GM23338 (cell line): Measurements from ENCODE around the gene TSPAN12. TPM values are rescaled to one million over a fixed set of nuclear protein-coding genes. Genes with fewer than 3 reads are reported as not detected.
A peak's percentile ranks its signal among the peaks of the same experiment; 100 is the strongest.

Experiments
- ATAC-seq: fragments of 200-7000 bp; cut with Tn5 transposase; 3 replicates; pipeline ENCODE4 v1.9.1; 2020
- DNase-seq: peaks from one replicate; pipeline ENCODE4 v3.0.0-alpha.2; 2015; ENCODE audit warnings: low spot score
- H2AFZ ChIP-seq: fragments of 200-600 bp; sonication (generic); 2 replicates; pipeline ENCODE4 v1.8.0; 2016; ENCODE audit warnings: antibody characterized with exemption, mild to moderate bottlenecking, moderate library complexity
- H3F3A ChIP-seq: fragments of 200-600 bp; sonication (generic); replicated peaks from 2 replicates; pipeline ENCODE4 v1.8.0; 2017; ENCODE audit warnings: antibody characterized with exemption, mixed run types, low read depth
- H3K27ac ChIP-seq: fragments of 200-600 bp; sonication (generic); 2 replicates; pipeline ENCODE4 v1.6.1; 2016; ENCODE audit warnings: low read depth
- H3K27me3 ChIP-seq: fragments of 200-600 bp; sonication (generic); 2 replicates; pipeline ENCODE4 v1.8.0; 2016; ENCODE audit warnings: mild to moderate bottlenecking, mixed run types, moderate library complexity; ENCODE audit not compliant: insufficient read depth
- H3K36me3 ChIP-seq: fragments of 200-600 bp; sonication (generic); 2 replicates; pipeline ENCODE4 v1.8.0; 2016; ENCODE audit warnings: mild to moderate bottlenecking; ENCODE audit not compliant: insufficient read depth
- H3K4me1 ChIP-seq: fragments of 200-600 bp; sonication (generic); 2 replicates; pipeline ENCODE4 v1.8.0; 2016; ENCODE audit warnings: mild to moderate bottlenecking, moderate library complexity; ENCODE audit not compliant: insufficient read depth
- H3K4me2 ChIP-seq: fragments of 200-600 bp; sonication (generic); 2 replicates; pipeline ENCODE4 v1.7.1; 2017; ENCODE audit warnings: mixed run types
- H3K4me3 ChIP-seq: fragments of 200-600 bp; sonication (generic); 2 replicates; pipeline ENCODE4 v1.6.1; 2016; ENCODE audit warnings: mixed run types
- H3K79me2 ChIP-seq: fragments of 200-600 bp; sonication (generic); replicated peaks from 2 replicates; pipeline ENCODE4 v1.8.0; 2017; ENCODE audit warnings: mild to moderate bottlenecking; ENCODE audit not compliant: insufficient read depth
- H3K9me2 ChIP-seq: fragments of 200-600 bp; sonication (generic); 2 replicates; pipeline ENCODE4 v1.8.0; 2017; ENCODE audit not compliant: insufficient read depth
- H4K20me1 ChIP-seq: fragments of 200-600 bp; sonication (generic); replicated peaks from 2 replicates; pipeline ENCODE4 v1.8.0; 2017; ENCODE audit warnings: mild to moderate bottlenecking; ENCODE audit not compliant: insufficient read depth
- H3K27ac Mint-ChIP-seq: 2 replicates; pipeline ENCODE4 v1.8.0; 2020; ENCODE audit warnings: inconsistent platforms, mild to moderate bottlenecking, moderate library complexity, mixed read lengths
- H3K27me3 Mint-ChIP-seq: 3 replicates; pipeline ENCODE4 v1.8.0; 2022; ENCODE audit warnings: low read depth, mild to moderate bottlenecking, moderate library complexity, mixed read lengths, inconsistent platforms; ENCODE audit not compliant: insufficient read depth, poor library complexity
- H3K36me3 Mint-ChIP-seq: 3 replicates; pipeline ENCODE4 v1.8.0; 2021; ENCODE audit warnings: low read depth, mild to moderate bottlenecking, inconsistent platforms, moderate library complexity, mixed read lengths
- H3K4me1 Mint-ChIP-seq: 3 replicates; pipeline ENCODE4 v1.8.0; 2020; ENCODE audit warnings: mild to moderate bottlenecking, inconsistent platforms, mixed read lengths
- H3K4me3 Mint-ChIP-seq: 3 replicates; pipeline ENCODE4 v1.8.0; 2021; ENCODE audit warnings: moderate library complexity, mild to moderate bottlenecking, inconsistent platforms, mixed read lengths
- H3K9me3 Mint-ChIP-seq: 3 replicates; pipeline ENCODE4 v1.8.0; 2020; ENCODE audit warnings: moderate library complexity, mild to moderate bottlenecking, inconsistent platforms, mixed read lengths
- CREB1 ChIP-seq: fragments of 250-450 bp; sonication (Bioruptor Pico); IDR thresholded peaks from 2 replicates; pipeline ENCODE4 v1.5.0; 2020; ENCODE audit warnings: low read depth, mild to moderate bottlenecking, moderate library complexity
- EZH2 ChIP-seq: fragments of 200-600 bp; sonication (generic); IDR thresholded peaks from one replicate; pipeline ENCODE4 v1.8.0; 2017; ENCODE audit warnings: antibody characterized with exemption, mild to moderate bottlenecking, low read depth; ENCODE audit not compliant: unreplicated experiment
- EZH2phosphoT487 ChIP-seq: fragments of 200-600 bp; sonication (generic); IDR thresholded peaks from one replicate; pipeline ENCODE4 v1.8.1; 2018; ENCODE audit warnings: antibody characterized with exemption; ENCODE audit not compliant: unreplicated experiment
- JUNB ChIP-seq: IDR thresholded peaks from one replicate; pipeline ENCODE4 v1.6.1; 2016; ENCODE audit warnings: antibody characterized with exemption; ENCODE audit not compliant: unreplicated experiment
- NANOG ChIP-seq: IDR thresholded peaks from 2 replicates; pipeline ENCODE4 v1.6.1; 2016; ENCODE audit warnings: antibody characterized with exemption, borderline replicate concordance
- POLR2AphosphoS5 ChIP-seq: IDR thresholded peaks from 2 replicates; pipeline ENCODE4 v1.6.1; 2016; ENCODE audit warnings: antibody characterized with exemption, low read depth
- STAT1 ChIP-seq: IDR thresholded peaks from one replicate; pipeline ENCODE4 v1.6.1; 2016; ENCODE audit warnings: antibody characterized with exemption; ENCODE audit not compliant: unreplicated experiment
- ZNF114 ChIP-seq: fragments of 250-450 bp; sonication (Bioruptor Pico); IDR thresholded peaks from 2 replicates; pipeline ENCODE4 v1.5.0; 2020; ENCODE audit warnings: mild to moderate bottlenecking, moderate library complexity
- ZNF331 ChIP-seq: fragments of 250-450 bp; sonication (Bioruptor Pico); IDR thresholded peaks from 2 replicates; pipeline ENCODE4 v1.5.0; 2020; ENCODE audit warnings: low read depth, mild to moderate bottlenecking, moderate library complexity
- polyA plus RNA-seq: library from polyadenylated mRNA; unstranded; fragments of >200 nt; fragmentation: Nextera tagmentation; extraction: Ambion mirVana; gene quantifications from 2 replicates; pipeline ENCODE4 v1.2.1, GENCODE V29; 2016
- total RNA-seq: library from RNA; depleted of rRNA; stranded (reverse); fragments of >200 nt; shearing (Covaris generic); gene quantifications from 2 replicates; pipeline ENCODE4 v1.2.3, GENCODE V29; 2014
- TF ChIP-seq, protein P1 (sequence below): IDR thresholded peaks from 2 replicates; pipeline ENCODE4 v1.6.1; 2016; ENCODE audit warnings: antibody characterized with exemption
- TF ChIP-seq, protein P2 (sequence below): IDR thresholded peaks from one replicate; pipeline ENCODE4 v1.6.1; 2018; ENCODE audit warnings: antibody characterized with exemption; ENCODE audit not compliant: unreplicated experiment
- TF ChIP-seq, protein P3 (sequence below), 2 experiments: fragments of 200-600 bp in 1 of 2; sonication (generic) in 1 of 2; conservative IDR thresholded peaks; 2 replicates each; pipeline versions ENCODE4 v1.5.1 to v1.6.1; 2016 to 2017; ENCODE audit warnings: antibody characterized with exemption in 2 of 2, low read depth in 2 of 2, mild to moderate bottlenecking in 2 of 2, moderate library complexity in 1 of 2
- TF ChIP-seq, protein P4 (sequence below): fragments of 250-450 bp; sonication (Bioruptor Pico); IDR thresholded peaks from 2 replicates; pipeline ENCODE4 v1.5.0; 2020; ENCODE audit warnings: mild to moderate bottlenecking, moderate library complexity

Gene TSPAN12
- total and polyA plus RNA-seq, 2 experiments from 2014 or later = 9.7 to 11.7 TPM

DNA sequence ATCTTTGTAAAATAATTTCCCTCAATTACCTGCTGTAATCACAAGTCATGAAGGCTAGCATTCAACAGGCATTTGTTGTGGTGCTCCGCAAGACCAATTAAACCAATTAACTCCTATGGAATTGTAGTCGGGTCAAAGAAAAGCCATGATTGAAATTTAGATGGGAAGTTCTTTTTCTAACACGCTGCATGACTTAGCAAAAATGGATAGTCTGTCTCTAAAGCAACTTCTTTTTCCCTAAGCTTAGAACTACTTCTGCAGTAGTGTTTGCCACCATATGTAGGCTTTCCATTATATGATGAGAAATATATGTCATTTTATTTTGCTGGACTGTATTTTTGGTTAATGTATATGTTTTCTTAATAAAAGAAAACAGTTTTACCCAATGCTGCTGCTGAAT is 119.1 kb downstream of the TSPAN12 start:
- H3K4me3 Mint-ChIP-seq = no peak overlapping the region
- H3K36me3 ChIP-seq = no peaks in the 10 kb centered on the region
- peak overlapping the region; percentile 91 for H3K27ac Mint-ChIP-seq
- no peaks in the 10 kb centered on the region for H4K20me1 ChIP-seq
- H3K27me3 ChIP-seq = no peaks in the 10 kb centered on the region
- H3K4me1 Mint-ChIP-seq = peaks cover 56% of the 10 kb centered on the region
- no peak for ATAC-seq
- no peak for TF ChIP-seq CREB1 (CRISPR knock-in tag)
- TF ChIP-seq ZNF114 (CRISPR knock-in tag) = no peak
- TF ChIP-seq, protein P1, sequence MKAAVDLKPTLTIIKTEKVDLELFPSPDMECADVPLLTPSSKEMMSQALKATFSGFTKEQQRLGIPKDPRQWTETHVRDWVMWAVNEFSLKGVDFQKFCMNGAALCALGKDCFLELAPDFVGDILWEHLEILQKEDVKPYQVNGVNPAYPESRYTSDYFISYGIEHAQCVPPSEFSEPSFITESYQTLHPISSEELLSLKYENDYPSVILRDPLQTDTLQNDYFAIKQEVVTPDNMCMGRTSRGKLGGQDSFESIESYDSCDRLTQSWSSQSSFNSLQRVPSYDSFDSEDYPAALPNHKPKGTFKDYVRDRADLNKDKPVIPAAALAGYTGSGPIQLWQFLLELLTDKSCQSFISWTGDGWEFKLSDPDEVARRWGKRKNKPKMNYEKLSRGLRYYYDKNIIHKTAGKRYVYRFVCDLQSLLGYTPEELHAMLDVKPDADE = no peak
- no peak for TF ChIP-seq ZNF331 (CRISPR knock-in tag)
- TF ChIP-seq, protein P2, sequence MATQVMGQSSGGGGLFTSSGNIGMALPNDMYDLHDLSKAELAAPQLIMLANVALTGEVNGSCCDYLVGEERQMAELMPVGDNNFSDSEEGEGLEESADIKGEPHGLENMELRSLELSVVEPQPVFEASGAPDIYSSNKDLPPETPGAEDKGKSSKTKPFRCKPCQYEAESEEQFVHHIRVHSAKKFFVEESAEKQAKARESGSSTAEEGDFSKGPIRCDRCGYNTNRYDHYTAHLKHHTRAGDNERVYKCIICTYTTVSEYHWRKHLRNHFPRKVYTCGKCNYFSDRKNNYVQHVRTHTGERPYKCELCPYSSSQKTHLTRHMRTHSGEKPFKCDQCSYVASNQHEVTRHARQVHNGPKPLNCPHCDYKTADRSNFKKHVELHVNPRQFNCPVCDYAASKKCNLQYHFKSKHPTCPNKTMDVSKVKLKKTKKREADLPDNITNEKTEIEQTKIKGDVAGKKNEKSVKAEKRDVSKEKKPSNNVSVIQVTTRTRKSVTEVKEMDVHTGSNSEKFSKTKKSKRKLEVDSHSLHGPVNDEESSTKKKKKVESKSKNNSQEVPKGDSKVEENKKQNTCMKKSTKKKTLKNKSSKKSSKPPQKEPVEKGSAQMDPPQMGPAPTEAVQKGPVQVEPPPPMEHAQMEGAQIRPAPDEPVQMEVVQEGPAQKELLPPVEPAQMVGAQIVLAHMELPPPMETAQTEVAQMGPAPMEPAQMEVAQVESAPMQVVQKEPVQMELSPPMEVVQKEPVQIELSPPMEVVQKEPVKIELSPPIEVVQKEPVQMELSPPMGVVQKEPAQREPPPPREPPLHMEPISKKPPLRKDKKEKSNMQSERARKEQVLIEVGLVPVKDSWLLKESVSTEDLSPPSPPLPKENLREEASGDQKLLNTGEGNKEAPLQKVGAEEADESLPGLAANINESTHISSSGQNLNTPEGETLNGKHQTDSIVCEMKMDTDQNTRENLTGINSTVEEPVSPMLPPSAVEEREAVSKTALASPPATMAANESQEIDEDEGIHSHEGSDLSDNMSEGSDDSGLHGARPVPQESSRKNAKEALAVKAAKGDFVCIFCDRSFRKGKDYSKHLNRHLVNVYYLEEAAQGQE = no peak
- no peak for TF ChIP-seq EZH2
- no peak for TF ChIP-seq JUNB
- no peak for TF ChIP-seq EZH2phosphoT487
- TF ChIP-seq STAT1 = no peak
- TF ChIP-seq, protein P3, sequence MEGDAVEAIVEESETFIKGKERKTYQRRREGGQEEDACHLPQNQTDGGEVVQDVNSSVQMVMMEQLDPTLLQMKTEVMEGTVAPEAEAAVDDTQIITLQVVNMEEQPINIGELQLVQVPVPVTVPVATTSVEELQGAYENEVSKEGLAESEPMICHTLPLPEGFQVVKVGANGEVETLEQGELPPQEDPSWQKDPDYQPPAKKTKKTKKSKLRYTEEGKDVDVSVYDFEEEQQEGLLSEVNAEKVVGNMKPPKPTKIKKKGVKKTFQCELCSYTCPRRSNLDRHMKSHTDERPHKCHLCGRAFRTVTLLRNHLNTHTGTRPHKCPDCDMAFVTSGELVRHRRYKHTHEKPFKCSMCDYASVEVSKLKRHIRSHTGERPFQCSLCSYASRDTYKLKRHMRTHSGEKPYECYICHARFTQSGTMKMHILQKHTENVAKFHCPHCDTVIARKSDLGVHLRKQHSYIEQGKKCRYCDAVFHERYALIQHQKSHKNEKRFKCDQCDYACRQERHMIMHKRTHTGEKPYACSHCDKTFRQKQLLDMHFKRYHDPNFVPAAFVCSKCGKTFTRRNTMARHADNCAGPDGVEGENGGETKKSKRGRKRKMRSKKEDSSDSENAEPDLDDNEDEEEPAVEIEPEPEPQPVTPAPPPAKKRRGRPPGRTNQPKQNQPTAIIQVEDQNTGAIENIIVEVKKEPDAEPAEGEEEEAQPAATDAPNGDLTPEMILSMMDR (conservative IDR thresholded peaks at IDR 0.05; ENCODE audit: low read depth in 2 of 2) = no peak
- TF ChIP-seq NANOG = no peak
- no peak for TF ChIP-seq POLR2AphosphoS5
- TF ChIP-seq, protein P4, sequence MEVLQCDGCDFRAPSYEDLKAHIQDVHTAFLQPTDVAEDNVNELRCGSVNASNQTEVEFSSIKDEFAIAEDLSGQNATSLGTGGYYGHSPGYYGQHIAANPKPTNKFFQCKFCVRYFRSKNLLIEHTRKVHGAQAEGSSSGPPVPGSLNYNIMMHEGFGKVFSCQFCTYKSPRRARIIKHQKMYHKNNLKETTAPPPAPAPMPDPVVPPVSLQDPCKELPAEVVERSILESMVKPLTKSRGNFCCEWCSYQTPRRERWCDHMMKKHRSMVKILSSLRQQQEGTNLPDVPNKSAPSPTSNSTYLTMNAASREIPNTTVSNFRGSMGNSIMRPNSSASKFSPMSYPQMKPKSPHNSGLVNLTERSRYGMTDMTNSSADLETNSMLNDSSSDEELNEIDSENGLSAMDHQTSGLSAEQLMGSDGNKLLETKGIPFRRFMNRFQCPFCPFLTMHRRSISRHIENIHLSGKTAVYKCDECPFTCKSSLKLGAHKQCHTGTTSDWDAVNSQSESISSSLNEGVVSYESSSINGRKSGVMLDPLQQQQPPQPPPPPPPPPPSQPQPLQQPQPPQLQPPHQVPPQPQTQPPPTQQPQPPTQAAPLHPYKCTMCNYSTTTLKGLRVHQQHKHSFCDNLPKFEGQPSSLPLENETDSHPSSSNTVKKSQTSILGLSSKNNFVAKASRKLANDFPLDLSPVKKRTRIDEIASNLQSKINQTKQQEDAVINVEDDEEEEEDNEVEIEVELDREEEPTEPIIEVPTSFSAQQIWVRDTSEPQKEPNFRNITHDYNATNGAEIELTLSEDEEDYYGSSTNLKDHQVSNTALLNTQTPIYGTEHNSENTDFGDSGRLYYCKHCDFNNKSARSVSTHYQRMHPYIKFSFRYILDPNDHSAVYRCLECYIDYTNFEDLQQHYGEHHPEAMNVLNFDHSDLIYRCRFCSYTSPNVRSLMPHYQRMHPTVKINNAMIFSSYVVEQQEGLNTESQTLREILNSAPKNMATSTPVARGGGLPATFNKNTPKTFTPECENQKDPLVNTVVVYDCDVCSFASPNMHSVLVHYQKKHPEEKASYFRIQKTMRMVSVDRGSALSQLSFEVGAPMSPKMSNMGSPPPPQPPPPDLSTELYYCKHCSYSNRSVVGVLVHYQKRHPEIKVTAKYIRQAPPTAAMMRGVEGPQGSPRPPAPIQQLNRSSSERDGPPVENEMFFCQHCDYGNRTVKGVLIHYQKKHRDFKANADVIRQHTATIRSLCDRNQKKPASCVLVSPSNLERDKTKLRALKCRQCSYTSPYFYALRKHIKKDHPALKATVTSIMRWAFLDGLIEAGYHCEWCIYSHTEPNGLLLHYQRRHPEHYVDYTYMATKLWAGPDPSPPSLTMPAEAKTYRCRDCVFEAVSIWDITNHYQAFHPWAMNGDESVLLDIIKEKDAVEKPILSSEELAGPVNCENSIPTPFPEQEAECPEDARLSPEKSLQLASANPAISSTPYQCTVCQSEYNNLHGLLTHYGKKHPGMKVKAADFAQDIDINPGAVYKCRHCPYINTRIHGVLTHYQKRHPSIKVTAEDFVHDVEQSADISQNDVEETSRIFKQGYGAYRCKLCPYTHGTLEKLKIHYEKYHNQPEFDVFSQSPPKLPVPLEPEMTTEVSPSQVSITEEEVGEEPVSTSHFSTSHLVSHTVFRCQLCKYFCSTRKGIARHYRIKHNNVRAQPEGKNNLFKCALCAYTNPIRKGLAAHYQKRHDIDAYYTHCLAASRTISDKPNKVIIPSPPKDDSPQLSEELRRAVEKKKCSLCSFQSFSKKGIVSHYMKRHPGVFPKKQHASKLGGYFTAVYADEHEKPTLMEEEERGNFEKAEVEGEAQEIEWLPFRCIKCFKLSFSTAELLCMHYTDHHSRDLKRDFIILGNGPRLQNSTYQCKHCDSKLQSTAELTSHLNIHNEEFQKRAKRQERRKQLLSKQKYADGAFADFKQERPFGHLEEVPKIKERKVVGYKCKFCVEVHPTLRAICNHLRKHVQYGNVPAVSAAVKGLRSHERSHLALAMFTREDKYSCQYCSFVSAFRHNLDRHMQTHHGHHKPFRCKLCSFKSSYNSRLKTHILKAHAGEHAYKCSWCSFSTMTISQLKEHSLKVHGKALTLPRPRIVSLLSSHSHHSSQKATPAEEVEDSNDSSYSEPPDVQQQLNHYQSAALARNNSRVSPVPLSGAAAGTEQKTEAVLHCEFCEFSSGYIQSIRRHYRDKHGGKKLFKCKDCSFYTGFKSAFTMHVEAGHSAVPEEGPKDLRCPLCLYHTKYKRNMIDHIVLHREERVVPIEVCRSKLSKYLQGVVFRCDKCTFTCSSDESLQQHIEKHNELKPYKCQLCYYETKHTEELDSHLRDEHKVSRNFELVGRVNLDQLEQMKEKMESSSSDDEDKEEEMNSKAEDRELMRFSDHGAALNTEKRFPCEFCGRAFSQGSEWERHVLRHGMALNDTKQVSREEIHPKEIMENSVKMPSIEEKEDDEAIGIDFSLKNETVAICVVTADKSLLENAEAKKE = no peak
- DNase-seq = peak; percentile 33
- no peaks in the 10 kb centered on the region for H3K9me3 Mint-ChIP-seq
- H3K4me2 ChIP-seq = peak overlapping the region; percentile 6; the same call in 1 of the 2 replicates
- H3K4me1 ChIP-seq = peaks cover 34% of the 10 kb centered on the region
- no peak overlapping the region for H3K4me3 ChIP-seq
- H3K27me3 Mint-ChIP-seq = no peaks in the 10 kb centered on the region
- H3F3A ChIP-seq = no peaks in the 10 kb centered on the region
- no peaks in the 10 kb centered on the region for H3K79me2 ChIP-seq
- no peak overlapping the region for H3K27ac ChIP-seq
- no peaks in the 10 kb centered on the region for H3K9me2 ChIP-seq
- H2AFZ ChIP-seq = no peak overlapping the region; the same call in 1 of the 2 replicates
- H3K36me3 Mint-ChIP-seq = no peaks in the 10 kb centered on the region
